HG03521 (cell line): ENCODE results near the gene CDK12.

Experiments used
- ATAC-seq: cut with Tn5 transposase; IDR thresholded peaks from one replicate; pipeline ENCODE4 v1.9.1; 2021; ENCODE audit warnings: mild to moderate bottlenecking, moderate library complexity; ENCODE audit not compliant: unreplicated experiment

CDK12 gene

GRCh38 chr17:39581071-39581758 lies 119.9 kb downstream of the CDK12 start:
- no peak for ATAC-seq

GRCh38 chr17:39581759-39582085 lies 120.4 kb downstream of the CDK12 start:
- ATAC-seq = no peak

- no peak for ATAC-seq
These were observed 121.4 kb downstream of the CDK12 start for GRCh38 chr17:39582658-39583057.
